NCI-H2029 (cell line): Measurements from ENCODE around the gene RNU2-1.
"Not testable (repeated sequence)": the region's sequence is repeated elsewhere in the genome, so short reads cannot be mapped to it uniquely, and the experiment has no call there.

Experiments
- DNase-seq: peaks from one replicate; lab custom pipeline; 2025; lab: John Stamatoyannopoulos, UW

The RNU2-1 gene

GRCh38 chr17:43216369-43216761, 17.4 kb downstream of the RNU2-1 start:
- DNase-seq: no peak

DNA sequence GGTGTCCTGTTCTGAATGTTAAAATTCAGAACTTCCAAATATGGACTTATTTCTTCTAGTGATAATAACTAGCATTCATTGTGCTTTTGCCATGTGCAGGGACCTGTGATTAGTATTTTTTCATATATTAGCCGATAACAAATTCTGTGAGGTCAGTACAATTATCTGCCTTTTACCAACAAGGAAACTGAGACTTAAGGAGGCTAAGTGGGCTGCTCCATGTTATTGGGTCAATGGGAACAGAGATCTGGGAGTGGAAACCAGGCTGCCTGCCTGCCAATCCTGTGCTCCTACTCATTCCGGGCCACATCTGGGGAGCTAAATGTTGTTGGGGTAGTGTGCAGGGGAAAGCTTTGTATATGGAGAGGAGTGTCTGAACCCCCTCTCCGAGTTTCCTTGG, 18.4 kb downstream of the RNU2-1 start:
- no peak for DNase-seq

DNA sequence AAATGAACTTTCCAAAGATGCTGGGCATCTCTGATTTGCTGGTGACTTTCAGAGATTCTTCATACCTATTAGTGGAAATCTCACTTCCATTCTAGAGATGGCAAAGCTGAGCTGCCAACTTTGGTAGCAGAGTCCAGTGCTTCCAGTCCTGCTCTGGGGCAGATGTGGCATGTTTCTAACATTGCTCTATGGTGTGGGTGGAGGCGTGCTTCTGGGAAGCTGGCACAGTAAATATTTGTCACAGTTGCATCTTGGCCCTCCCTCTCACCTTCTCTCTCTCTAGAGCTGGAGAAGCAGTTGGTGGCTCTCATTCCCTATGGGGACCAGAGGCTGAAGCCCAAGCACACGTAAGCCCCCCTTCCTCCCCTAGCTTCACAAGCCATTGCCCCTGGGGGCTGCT, 20.2 kb downstream of the RNU2-1 start:
- no peak for DNase-seq

- no peak for DNase-seq
Measured at GRCh38 chr17:43212641-43213490, 20.9 kb downstream of the RNU2-1 start.

- DNase-seq: peak; percentile 51
Measured at GRCh38 chr17:43211480-43212402, 22.0 kb downstream of the RNU2-1 start, which contains the start of gene TMEM106A. Gene TMEM106A (plus strand): TSS chr17:43211875. CDS start chr17:43213042, 1,167 bp downstream.

GRCh38 chr17:43211123-43211479, 22.7 kb downstream of the RNU2-1 start:
- DNase-seq: no peak

DNA sequence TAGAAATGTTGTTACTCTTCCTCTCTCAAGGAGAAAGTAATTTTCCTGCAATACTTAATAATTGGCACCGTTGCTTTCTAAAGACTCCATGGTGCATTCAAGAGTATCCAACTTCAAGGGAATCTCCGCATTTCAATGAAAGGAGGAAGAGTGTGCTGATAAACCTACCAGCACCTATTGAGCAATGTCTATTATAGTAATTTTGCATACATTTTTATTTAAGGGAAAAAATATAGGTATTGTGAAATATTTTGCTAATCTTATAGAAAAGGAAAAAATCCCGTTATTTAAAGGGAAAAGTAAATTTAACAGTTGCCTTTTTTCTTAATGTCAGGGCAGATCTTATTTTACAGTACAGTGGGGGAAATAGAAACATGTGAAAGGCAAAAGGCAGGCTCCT, 23.2 kb downstream of the RNU2-1 start:
- no peak for DNase-seq

- not testable (repeated sequence) for DNase-seq
Measured at GRCh38 chr17:43203013-43203412, 30.8 kb downstream of the RNU2-1 start.

- no peak for DNase-seq
Measured at GRCh38 chr17:43200127-43200526, 33.6 kb downstream of the RNU2-1 start.

DNA sequence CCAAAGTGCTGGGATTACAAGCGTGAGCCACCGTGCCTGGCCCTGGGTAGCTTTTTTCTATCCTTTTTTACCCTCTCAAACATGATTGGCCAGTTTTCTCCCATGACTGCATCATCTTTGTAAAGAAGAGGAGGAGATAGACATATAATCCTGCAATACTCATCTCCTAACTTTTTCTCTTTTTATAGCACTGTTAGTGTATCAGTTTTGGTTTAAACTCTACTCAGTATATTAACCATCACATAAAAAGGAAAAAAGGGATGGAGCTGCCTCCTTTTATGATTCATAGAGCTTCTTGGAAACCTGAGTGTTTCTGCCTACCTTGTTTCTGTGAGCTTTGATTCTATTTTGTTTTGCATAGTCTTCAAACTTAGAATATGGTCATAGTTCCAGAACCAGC, 34.1 kb downstream of the RNU2-1 start:
- DNase-seq: no peak

DNA sequence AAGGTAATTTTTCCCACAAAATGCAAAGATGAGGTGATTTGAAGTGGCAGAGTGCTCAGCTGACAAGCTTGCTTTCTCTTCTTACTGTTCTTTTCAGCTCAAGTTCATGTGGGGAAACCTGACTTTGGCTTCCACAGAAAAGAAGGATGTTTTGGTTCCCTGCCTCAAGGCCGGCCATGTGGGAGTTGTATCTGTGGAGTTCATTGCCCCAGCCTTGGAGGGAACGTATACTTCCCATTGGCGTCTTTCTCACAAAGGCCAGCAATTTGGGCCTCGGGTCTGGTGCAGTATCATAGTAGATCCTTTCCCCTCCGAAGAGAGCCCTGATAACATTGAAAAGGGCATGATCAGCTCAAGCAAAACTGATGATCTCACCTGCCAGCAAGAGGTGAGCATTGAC, 40.5 kb downstream of the RNU2-1 start:
- DNase-seq: no peak

GRCh38 chr17:43186656-43187055, 47.1 kb downstream of the RNU2-1 start:
- DNase-seq: not testable (repeated sequence)

GRCh38 chr17:43183921-43184320, 49.9 kb downstream of the RNU2-1 start:
- no peak for DNase-seq
